KOPT-K1 (cell line): Measurements from ENCODE around the gene MYB.

Experiments
- H3K27ac ChIP-seq: fragments of 200-600 bp; sonication (generic); 2 replicates; pipeline ENCODE4 v1.5.1; 2016; ENCODE audit warnings: antibody characterized with exemption, mild to moderate bottlenecking, low read depth, low read length; ENCODE audit not compliant: poor library complexity, severe bottlenecking
- H3K36me3 ChIP-seq: fragments of 200-600 bp; sonication (generic); 2 replicates; pipeline ENCODE4 v1.5.1; 2017; ENCODE audit warnings: antibody characterized with exemption, mild to moderate bottlenecking, low read length, moderate library complexity; ENCODE audit not compliant: insufficient read depth
- H3K9me3 ChIP-seq: fragments of 200-600 bp; sonication (generic); 2 replicates; pipeline ENCODE4 v1.5.1; 2017; ENCODE audit warnings: antibody characterized with exemption, low read length, mild to moderate bottlenecking; ENCODE audit not compliant: insufficient read depth, poor library complexity, severe bottlenecking

The MYB gene

DNA sequence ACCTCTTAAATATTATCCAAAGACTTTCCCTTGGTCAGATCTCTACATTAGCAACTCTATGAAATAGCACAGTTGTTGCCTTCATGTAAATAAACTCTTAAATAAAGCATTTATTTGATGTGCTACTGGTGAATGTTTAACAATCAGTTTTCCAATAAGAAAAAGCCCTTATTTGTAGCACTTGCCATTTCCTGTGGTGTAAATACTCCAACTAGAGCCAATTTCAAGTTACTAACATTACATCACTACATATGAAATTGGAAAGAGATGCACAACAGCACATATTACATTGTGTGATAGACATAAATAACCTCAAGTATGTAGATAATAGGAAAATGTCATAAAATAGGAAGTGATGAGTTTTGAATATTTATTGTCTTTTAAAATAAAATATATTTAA lies 5.0 kb upstream of the MYB start:
- no peaks in the 10 kb centered on the region for H3K9me3 ChIP-seq
- H3K27ac ChIP-seq, result no peak overlapping the region
- H3K36me3 ChIP-seq, result no peaks in the 10 kb centered on the region

DNA sequence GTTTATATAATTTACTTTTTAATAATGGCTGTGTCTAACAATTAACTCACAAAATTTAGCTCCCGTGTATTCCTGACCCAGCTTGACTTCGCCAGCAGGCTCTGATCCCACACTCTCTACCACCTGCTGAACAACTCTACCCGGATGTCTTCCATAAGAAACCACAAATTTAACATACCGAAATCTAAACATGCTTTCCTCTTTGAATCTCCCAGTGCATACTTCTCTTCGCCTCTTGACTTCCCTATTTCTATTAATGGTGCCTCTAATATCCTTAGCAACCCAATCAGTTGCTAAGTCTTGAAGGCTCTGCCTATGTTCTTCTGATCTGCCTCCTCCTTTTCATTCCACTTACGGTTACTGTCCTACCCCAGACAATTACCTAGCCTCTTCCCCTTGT lies 4.6 kb upstream of the MYB start:
- H3K36me3 ChIP-seq, result no peaks in the 10 kb centered on the region
- H3K27ac ChIP-seq, result peak overlapping the region; percentile 12
- H3K9me3 ChIP-seq, result no peaks in the 10 kb centered on the region

DNA sequence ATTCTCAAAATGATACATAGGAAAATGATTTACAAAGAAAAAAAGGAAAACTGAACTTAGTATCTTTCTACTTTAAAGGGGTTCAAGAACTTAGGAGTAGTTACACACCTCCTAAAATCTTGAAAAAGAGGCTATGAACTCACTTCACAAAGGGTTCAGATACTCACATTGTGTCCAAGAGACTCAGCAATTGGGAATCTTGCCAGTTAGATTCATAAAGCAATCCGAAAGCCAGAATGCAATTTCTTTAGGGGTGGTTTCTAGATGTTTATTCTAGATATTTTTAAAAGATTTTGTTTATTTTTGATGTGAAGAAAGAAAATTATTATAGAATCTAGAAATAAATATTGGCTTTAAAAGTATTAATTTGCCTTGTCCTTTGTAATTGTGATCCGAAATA lies 1.7 kb upstream of the MYB start:
- Histone ChIP-seq H3K36me3 (no peaks in the 10 kb centered on the region), H3K9me3 (no peaks in the 10 kb centered on the region), H3K27ac (peak overlapping the region; percentile 97)

DNA sequence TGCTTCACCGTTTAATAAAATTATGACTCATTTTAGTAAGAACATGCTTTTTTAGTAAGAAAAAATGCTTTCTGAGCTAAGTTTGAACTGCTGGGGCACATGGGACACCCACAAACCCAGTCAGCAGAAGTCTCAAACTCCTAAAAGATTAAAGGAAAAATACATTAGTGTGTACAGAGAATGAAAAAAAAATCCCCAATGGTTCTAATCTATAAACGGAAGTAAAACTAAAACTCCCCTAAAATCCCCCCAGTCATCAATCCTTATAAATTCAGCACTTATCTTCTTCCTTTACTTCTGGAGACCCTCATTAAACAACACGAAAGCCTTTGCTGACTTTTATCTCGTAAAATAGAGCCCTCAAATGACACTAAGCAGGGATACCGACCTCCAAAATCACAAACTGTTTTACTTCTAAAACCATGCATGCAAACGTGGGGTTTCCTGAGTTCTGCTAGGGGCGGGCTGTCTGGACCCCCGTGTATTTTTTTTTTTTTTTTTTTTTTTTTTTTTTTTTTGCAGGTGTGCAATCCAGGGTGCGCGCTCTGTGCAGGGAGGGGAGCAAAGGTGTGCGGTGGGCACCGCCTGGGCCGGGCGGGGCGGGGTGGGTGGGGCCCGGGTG lies 1.1 kb upstream of the MYB start:
- Histone ChIP-seq H3K27ac (peak overlapping the region; percentile 97), H3K9me3 (no peaks in the 10 kb centered on the region), H3K36me3 (peaks cover 3% of the 10 kb centered on the region; the same call in 1 of the 2 replicates)

DNA sequence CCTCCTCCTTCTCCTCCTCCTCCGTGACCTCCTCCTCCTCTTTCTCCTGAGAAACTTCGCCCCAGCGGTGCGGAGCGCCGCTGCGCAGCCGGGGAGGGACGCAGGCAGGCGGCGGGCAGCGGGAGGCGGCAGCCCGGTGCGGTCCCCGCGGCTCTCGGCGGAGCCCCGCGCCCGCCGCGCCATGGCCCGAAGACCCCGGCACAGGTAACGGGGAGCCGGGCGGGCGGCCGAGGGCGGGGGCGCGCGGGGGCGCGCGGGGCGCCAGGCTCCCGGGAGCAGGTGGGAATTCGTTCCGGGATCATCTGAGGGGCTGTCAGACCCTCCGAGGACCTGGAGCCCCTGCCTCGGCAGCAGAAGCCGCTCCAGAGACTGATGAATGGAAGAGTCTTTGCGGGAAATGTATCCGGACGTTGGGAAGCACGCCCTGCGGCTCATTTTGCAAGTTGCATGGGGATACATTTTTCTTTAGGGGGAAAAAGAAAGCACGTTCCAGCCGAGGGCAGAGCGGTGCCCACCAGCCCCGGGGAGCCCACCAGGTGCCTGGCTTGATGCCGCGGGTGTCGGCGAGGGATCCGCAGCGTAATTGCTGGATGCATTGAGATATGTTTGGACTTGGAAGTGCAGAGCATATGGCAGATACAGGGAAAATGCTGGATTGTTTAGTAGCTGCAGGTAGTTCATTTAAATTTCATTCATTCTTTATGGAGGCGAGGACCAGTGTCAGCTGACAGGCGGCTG lies 394 bp downstream of the MYB start:
- Histone ChIP-seq H3K27ac (peak overlapping the region; percentile 97), H3K36me3 (peaks cover 17% of the 10 kb centered on the region), H3K9me3 (no peaks in the 10 kb centered on the region)

DNA sequence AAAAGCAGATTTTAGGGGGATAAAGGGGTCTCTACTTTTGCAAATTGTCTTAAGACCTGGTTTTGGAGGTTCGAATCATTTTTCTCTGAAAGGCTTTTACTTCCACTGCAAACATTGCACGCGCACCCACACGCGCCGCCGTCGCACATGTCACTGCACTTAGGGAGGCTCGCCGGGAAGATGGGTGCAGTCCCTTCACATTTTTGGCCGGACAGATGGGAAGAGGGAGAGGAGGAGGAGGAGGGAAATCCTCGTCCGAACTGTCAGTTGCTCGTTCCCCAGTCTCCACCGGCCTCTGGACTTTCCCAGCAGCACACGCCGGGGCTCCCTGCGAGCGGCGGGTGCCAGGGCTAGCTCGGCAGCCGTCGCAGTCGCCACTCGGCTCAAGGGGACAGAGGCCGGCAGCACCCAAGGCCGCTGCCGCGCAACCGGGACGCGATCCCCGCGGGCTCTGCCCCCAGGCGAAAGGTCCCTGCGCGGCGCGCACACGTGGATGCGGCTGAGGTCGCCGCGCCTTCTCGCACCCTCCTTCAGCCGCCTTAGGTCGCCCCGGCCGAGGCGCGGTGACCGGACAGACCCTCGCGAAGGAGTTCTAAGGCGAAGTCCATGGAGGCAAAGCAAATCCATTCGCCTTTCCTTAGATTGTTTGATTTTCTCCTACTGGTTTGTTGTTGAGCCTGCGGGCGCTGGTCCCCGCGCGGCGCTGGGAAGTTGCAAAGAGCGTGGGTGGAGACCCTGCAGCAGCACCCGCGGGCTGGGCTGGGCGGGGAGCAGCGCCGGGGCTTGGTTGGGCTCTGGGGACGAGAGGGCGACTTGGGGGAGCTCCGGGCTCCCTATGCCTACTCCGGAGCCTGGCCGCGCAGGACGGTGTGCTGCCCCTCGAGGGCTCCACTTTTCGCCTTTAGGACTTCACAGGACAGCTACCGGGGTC lies 1.2 kb downstream of the MYB start:
- Histone ChIP-seq H3K9me3 (no peaks in the 10 kb centered on the region), H3K36me3 (peaks cover 26% of the 10 kb centered on the region), H3K27ac (peak overlapping the region; percentile 97)

DNA sequence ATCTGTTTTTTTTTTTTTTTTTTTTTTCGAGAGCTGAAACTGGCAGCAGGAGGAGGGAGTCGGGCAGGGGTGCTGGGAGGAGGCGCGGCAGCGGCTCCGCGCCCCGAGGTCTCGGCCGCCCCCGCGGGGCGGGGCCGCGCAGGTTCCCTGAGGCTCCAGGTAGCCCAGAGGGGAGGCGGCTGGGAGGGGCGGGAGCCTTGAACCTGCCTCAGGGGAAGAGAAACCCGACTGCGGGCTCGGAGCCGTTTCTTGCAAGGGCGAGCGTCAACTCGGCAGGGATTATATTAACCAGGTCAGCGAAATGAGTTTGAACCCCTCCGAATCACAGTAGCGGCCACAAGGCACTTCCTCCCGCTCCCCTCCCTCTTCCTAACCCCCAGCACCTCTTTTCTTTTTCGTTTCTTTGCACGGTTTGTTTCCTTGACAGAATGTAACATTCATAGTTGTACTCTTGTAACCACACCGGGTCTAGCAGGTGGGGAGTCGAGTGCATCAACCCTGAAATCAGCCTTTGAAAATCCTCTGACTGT lies 2.0 kb downstream of the MYB start:
- peak overlapping the region; percentile 97 for H3K27ac ChIP-seq
- H3K36me3 ChIP-seq, result peaks cover 31% of the 10 kb centered on the region
- H3K9me3 ChIP-seq, result no peaks in the 10 kb centered on the region

DNA sequence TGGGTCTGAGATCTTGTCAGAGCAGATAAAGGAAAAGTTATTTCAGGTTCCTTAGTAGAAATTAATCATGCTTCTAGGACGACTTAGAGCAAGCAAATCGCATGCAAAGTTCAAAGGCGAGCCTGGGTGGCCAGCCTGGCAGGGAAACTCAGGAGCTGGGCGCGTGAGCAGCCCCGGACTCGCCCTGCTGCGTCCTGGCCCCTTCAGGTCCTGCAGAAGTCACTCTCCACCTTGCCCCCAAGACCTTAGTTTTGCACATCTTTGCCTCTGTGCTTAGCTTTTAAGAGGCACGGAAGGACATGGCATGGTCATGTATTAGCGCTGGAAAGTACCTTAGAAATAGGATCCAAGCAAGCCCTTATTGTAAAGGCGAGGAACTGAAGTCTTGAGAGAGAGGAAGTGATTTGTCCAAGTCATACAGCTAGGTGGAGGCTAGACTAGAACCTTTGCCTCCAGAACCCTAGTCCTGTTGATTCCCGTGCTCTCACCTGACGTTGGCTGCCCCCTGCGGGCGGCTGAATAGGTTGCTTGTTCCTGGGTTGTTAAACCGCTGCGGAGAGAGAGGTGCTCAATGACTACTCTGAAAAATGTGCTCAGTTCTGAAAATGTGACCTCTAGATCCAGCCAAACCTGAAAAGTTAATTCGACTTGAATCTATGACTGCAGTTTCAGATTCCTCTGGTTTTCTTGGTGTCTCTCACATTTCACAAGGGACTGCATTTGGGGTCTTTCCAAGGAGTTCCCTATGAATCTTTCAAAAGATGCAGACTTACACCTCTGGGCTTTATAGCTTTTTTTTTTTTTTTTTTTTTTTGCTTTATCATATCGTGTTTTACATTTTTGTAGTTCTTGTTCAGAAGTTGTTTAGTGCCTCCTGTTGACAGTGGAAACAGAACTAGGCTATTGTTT lies 2.7 kb downstream of the MYB start:
- H3K36me3 ChIP-seq, result peaks cover 39% of the 10 kb centered on the region
- H3K27ac ChIP-seq, result peak overlapping the region; percentile 97
- H3K9me3 ChIP-seq, result no peaks in the 10 kb centered on the region

DNA sequence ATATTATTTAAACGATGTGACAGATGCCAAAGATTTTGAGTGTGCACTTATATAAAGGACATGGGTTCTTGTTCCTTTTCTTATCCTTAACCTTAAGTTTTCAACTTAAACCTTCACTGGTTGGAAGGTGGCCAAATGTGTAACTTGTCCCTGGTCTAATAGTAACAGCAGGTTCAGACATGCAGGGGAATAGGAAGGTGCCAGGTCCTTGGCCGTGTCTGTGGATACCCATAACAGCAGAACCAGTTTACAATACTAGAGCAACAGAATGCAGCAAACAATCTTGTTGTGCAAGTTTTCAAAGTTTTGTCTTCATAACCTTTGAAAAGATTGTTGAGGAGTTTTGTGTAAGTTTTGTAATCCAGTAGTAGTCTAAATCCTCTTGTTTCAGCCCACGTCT lies 4.4 kb downstream of the MYB start:
- Histone ChIP-seq H3K27ac (peak overlapping the region; percentile 97), H3K36me3 (peaks cover 56% of the 10 kb centered on the region)

DNA sequence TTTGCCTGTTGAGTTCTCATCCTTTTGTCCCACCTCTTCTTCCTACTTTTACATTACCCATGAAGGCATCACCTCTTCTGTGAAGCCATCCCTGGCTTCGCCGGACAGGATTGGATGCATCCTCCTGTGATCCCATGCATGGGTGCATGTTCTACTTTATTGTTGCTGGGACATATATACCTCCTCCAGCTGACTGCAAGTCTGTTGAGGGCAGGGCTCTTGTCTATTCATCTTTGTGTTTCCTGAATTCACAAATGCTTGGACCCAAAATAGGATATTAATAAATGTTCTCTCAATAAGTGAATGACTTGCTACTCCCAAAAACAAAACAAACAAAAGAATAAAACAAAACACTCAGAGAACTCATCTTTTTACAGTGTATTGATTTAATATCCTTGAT lies 5.1 kb downstream of the MYB start:
- peak overlapping the region; percentile 97 for H3K27ac ChIP-seq

More for the DNA sequence above, 4.4 kb downstream of the MYB start:
- H3K9me3 ChIP-seq, result no peaks in the 10 kb centered on the region

DNA sequence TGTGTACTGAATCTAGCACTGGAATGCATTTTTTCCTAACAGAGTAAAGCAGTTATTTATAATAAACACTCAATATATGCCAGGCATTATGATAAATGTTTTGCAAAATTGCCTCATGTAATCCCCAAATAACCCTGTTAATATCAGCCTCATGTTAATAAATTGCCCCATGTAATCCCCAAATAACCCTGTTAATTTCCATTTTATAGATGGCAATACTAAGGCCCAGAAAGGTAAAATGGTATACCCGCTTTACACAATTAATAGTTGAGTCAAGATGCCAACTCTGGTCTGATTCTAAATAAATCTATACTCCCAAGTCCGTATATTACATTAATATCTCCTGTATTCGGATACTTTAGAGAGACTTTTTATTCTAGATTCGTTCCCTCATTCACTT lies 6.3 kb downstream of the MYB start:
- H3K9me3 ChIP-seq, result no peaks in the 10 kb centered on the region
- no peak overlapping the region for H3K27ac ChIP-seq
- H3K36me3 ChIP-seq, result peaks cover 74% of the 10 kb centered on the region

More for the DNA sequence above, 5.1 kb downstream of the MYB start:
- Histone ChIP-seq H3K36me3 (peaks cover 63% of the 10 kb centered on the region), H3K9me3 (no peaks in the 10 kb centered on the region)

DNA sequence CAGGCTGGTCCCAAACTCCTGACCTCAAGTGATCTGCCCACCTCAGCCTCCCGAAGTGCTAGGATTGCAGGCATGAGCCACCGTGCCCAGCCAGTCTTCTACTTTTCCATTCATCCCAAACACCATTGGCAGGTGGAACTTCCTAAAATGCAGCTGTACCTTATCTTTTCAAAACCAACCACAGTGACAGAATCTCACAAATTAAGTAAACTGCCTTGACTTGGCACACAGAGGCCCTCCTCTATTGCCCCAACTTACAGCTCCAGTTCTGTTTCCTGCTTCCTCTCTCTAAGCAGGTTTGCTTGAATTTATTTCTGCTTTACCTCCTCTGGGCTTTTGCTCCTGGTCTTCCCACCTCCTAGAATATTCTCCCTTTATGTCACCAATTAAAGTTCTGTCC lies 7.6 kb downstream of the MYB start:
- Histone ChIP-seq H3K27ac (peak overlapping the region; percentile 8), H3K36me3 (peaks cover 88% of the 10 kb centered on the region), H3K9me3 (no peaks in the 10 kb centered on the region)

DNA sequence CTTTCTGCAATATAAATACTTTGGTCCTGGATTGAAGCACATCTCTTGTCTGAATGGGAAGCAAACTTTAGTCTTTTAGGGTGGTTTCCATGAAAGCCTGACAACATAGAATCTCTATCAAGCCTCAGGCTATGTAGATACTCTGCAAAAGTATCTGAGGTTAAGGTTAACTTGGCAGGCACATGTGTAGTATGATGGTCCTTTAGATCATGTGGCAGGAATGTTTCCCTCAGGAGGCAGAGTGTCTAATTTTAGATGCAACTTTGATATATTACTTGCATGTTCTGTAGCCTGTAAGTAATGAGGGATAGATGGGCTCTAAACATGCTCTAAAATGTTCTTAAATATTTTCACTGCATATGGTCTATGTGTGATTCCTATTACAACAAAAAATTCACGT lies 8.2 kb downstream of the MYB start:
- Histone ChIP-seq H3K27ac (peak overlapping the region; percentile 8), H3K36me3 (peaks cover 94% of the 10 kb centered on the region), H3K9me3 (no peaks in the 10 kb centered on the region)
